ENCODE data around the gene SPEM2. TPM values are rescaled to one million over a fixed set of nuclear protein-coding genes. Genes with fewer than 3 reads are reported as not detected.

The SPEM2 gene
- total RNA-seq, 1 donor from 2014 or later = not detected

DNA sequence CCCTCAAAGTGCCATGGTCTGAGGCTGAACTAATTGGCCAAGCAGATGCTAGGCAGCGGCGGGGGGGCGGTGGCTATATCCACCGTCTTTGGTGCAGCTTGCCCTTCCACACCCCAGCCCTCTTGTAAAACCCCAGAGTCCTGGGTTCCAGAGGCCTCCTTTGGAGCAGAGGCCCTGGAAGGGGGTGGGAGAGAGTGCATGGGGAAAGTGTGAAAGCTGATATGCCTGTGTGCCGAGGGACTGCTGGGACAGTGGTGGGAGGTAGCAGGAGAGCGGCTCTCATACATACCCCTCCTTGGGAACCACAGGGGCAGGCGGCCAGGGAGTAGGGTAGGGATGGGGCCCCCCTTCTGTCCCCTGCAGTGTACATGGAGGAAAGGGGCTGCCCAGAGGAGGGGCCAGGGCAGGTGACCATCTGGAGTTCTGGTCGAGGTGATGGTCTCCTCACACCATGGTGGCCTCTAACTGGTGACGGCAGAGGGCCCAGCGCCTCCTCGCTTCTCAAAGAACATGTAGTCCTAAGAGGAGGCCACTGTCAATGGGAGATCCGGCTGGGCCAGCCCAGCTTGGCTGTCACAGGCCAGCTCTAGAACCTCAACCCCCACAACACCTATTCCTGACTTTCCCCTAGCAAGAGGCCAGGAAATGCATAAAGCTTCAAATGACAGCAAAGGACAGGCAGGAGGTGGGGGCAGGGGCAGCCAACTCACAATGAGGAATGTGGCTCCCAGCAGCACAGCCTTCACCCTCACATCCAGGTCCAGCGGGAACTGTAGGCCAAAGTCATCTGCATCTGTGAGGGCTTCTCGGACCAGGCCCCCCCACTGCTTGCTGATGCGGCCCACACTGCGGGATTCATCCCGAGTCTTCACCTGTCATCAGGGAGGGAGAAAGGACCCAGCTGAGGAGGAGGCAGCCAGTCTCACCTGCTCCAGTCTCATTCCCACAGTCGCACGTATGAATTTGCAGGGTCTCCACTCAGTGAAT is 35.2 kb upstream of the SPEM2 start:
- no peak for DNase-seq (ENCODE audit: extremely low spot score, unreplicated experiment)
- Mint-ChIP-seq H3K27ac (ENCODE audit: unreplicated experiment) (no peak overlapping the region), H3K4me3 (ENCODE audit: unreplicated experiment) (no peak overlapping the region), H3K36me3 (ENCODE audit: unreplicated experiment) (peaks cover 13% of the 10 kb centered on the region), H3K27me3 (ENCODE audit: unreplicated experiment) (no peaks in the 10 kb centered on the region), H3K4me1 (ENCODE audit: unreplicated experiment) (peaks cover 9% of the 10 kb centered on the region), H3K9me3 (ENCODE audit: unreplicated experiment) (no peaks in the 10 kb centered on the region)
- TF ChIP-seq, protein P1, sequence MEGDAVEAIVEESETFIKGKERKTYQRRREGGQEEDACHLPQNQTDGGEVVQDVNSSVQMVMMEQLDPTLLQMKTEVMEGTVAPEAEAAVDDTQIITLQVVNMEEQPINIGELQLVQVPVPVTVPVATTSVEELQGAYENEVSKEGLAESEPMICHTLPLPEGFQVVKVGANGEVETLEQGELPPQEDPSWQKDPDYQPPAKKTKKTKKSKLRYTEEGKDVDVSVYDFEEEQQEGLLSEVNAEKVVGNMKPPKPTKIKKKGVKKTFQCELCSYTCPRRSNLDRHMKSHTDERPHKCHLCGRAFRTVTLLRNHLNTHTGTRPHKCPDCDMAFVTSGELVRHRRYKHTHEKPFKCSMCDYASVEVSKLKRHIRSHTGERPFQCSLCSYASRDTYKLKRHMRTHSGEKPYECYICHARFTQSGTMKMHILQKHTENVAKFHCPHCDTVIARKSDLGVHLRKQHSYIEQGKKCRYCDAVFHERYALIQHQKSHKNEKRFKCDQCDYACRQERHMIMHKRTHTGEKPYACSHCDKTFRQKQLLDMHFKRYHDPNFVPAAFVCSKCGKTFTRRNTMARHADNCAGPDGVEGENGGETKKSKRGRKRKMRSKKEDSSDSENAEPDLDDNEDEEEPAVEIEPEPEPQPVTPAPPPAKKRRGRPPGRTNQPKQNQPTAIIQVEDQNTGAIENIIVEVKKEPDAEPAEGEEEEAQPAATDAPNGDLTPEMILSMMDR (IDR thresholded peaks at IDR 0.05) = no peak

DNA sequence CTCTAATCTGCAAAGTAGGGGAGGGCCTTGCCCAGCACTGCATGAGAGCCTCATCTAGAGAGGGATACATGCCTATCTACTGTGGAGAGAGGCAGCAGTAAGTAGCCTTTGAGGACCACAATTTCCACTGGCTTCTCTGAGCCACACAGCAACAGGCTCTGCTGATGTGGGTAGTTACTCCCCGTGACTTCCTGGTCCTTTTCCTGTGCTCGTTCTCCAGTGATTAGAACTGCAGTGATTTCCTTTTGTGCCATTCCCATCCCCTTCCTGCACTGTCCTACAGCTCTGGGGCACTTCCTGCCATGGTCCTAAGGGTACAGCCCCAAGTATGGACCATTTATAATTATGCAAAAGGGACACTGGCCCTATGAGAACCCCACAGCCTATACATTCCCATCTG is 34.1 kb upstream of the SPEM2 start:
- Mint-ChIP-seq H3K27ac (ENCODE audit: unreplicated experiment) (no peak overlapping the region), H3K36me3 (ENCODE audit: unreplicated experiment) (peaks cover 13% of the 10 kb centered on the region), H3K4me3 (ENCODE audit: unreplicated experiment) (no peak overlapping the region), H3K9me3 (ENCODE audit: unreplicated experiment) (no peaks in the 10 kb centered on the region), H3K27me3 (ENCODE audit: unreplicated experiment) (no peaks in the 10 kb centered on the region), H3K4me1 (ENCODE audit: unreplicated experiment) (peaks cover 9% of the 10 kb centered on the region)
- DNase-seq (ENCODE audit: extremely low spot score, unreplicated experiment) = no peak
- TF ChIP-seq, protein P1 (IDR thresholded peaks at IDR 0.05) = no peak

DNA sequence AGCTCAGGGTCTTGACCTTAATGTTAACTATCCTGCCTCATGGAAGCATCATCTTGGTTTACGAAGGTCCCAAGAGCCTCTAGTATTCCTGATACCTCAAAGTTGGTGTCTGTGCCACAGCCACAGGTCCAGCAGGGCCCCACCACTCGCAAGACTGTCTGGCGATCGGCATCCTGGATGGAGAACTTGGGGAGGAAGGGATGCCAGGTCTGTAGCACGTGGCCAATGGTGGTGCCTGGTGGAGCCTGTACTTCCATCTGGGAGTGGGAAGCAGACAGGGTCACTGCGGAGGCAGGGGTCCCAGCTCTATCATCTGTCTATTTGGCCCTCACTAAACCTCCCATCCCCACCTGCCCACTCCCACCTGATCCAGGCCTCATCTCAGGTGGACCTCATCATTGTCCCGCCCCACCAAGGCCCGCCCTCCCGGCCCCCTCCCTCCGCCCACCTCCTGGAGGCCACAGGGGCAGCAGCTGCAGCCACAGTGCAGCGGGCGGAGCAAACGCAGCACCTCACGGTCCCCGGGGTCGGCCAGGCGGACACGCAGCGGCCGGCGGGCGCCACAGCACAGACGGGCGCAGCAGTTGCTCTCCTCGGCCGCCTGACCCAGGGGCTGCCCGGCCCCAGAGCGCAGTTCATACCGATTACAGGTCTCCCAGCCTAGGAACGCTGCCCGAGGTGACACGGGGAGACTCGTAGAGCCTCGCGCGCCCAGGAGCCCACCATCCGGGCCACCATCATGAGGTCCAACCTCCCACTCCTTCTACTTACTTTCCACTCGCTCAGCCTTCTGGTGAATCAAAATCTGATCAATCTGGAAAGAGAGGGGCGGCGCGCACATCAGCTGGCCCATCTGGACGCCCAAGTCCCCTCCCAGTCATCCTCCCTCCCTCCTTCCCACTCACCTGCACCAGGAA is 32.5 kb upstream of the SPEM2 start:
- peak overlapping the region; percentile 85 for H3K4me3 Mint-ChIP-seq (ENCODE audit: unreplicated experiment)
- peaks cover 9% of the 10 kb centered on the region for H3K36me3 Mint-ChIP-seq (ENCODE audit: unreplicated experiment)
- no peak for DNase-seq (ENCODE audit: extremely low spot score, unreplicated experiment)
- H3K27me3 Mint-ChIP-seq (ENCODE audit: unreplicated experiment) = no peaks in the 10 kb centered on the region
- TF ChIP-seq, protein P1 (IDR thresholded peaks at IDR 0.05) = no peak
- peaks cover 9% of the 10 kb centered on the region for H3K4me1 Mint-ChIP-seq (ENCODE audit: unreplicated experiment)
- H3K9me3 Mint-ChIP-seq (ENCODE audit: unreplicated experiment) = no peaks in the 10 kb centered on the region
- no peak overlapping the region for H3K27ac Mint-ChIP-seq (ENCODE audit: unreplicated experiment)

DNA sequence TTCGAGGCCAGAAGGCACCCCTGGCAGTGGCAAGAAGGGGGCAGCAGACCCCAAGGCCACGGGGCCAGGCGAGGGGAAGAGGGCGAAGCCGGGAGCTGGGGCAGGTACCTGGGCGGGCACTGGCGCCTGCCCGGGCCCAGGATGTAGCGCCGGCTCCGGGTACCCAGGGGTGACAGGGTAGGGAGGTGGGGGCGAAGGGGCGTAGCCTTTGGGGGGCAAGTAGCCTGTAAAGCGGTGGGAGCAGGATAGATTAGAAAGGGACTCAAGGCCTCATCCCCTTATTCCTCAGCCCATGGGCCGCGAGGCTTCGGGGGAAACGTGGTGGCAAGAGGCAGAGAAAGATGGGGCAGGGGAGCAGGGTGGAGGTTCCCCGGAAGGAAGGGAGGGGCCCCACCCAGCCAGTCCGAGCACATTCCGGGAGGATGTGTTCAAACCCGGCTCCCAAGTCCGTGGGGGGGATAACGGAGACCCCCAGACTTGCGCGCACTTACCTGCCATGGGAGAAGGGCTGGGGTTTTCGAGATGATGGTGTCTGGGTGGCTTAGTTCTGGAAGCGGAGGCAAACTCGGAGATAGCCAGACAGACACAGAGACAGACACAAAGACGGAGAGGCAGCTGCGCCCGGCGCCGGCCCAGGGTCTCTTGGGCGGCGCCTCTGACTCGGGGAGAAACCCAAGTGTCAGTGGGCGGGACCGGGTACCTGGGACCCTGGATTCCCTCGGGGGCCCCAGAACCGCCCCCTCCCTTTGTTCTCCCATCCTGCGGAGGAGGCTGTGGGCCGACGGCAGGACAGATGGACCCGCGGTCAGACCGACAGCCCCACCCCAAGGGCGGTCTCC is 31.6 kb upstream of the SPEM2 start:
- TF ChIP-seq, protein P1 (IDR thresholded peaks at IDR 0.05) = no peak
- no peaks in the 10 kb centered on the region for H3K9me3 Mint-ChIP-seq (ENCODE audit: unreplicated experiment)
- peak overlapping the region; percentile 85 for H3K4me3 Mint-ChIP-seq (ENCODE audit: unreplicated experiment)
- peaks cover 9% of the 10 kb centered on the region for H3K4me1 Mint-ChIP-seq (ENCODE audit: unreplicated experiment)
- no peaks in the 10 kb centered on the region for H3K27me3 Mint-ChIP-seq (ENCODE audit: unreplicated experiment)
- H3K36me3 Mint-ChIP-seq (ENCODE audit: unreplicated experiment) = peaks cover 9% of the 10 kb centered on the region
- no peak for DNase-seq (ENCODE audit: extremely low spot score, unreplicated experiment)
- peak overlapping the region; percentile 81 for H3K27ac Mint-ChIP-seq (ENCODE audit: unreplicated experiment)

All from osteocyte (in vitro differentiated cells).